ENCODE results near the gene KLHL17.

GRCh38 chr1:951364-951763, 9.0 kb upstream of the KLHL17 start:
- TF ChIP-seq HNF4G (IDR thresholded peaks at IDR 0.05) (no peak), TAF1 (conservative IDR thresholded peaks at IDR 0.05) (no peak), YY1 (IDR thresholded peaks at IDR 0.05) (no peak), NR2F2 (IDR thresholded peaks at IDR 0.05) (no peak), ZBTB33 (IDR thresholded peaks at IDR 0.05) (no peak), ATF3 (IDR thresholded peaks at IDR 0.05) (no peak), JUND (IDR thresholded peaks at IDR 0.05) (no peak)
- TF ChIP-seq, protein P1, sequence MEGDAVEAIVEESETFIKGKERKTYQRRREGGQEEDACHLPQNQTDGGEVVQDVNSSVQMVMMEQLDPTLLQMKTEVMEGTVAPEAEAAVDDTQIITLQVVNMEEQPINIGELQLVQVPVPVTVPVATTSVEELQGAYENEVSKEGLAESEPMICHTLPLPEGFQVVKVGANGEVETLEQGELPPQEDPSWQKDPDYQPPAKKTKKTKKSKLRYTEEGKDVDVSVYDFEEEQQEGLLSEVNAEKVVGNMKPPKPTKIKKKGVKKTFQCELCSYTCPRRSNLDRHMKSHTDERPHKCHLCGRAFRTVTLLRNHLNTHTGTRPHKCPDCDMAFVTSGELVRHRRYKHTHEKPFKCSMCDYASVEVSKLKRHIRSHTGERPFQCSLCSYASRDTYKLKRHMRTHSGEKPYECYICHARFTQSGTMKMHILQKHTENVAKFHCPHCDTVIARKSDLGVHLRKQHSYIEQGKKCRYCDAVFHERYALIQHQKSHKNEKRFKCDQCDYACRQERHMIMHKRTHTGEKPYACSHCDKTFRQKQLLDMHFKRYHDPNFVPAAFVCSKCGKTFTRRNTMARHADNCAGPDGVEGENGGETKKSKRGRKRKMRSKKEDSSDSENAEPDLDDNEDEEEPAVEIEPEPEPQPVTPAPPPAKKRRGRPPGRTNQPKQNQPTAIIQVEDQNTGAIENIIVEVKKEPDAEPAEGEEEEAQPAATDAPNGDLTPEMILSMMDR (IDR thresholded peaks at IDR 0.05; ENCODE audit: low read depth, low read length, missing input control) = no peak
- TF ChIP-seq, protein P2, sequence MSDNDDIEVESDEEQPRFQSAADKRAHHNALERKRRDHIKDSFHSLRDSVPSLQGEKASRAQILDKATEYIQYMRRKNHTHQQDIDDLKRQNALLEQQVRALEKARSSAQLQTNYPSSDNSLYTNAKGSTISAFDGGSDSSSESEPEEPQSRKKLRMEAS (IDR thresholded peaks at IDR 0.05) = no peak
- TF ChIP-seq, protein P3, sequence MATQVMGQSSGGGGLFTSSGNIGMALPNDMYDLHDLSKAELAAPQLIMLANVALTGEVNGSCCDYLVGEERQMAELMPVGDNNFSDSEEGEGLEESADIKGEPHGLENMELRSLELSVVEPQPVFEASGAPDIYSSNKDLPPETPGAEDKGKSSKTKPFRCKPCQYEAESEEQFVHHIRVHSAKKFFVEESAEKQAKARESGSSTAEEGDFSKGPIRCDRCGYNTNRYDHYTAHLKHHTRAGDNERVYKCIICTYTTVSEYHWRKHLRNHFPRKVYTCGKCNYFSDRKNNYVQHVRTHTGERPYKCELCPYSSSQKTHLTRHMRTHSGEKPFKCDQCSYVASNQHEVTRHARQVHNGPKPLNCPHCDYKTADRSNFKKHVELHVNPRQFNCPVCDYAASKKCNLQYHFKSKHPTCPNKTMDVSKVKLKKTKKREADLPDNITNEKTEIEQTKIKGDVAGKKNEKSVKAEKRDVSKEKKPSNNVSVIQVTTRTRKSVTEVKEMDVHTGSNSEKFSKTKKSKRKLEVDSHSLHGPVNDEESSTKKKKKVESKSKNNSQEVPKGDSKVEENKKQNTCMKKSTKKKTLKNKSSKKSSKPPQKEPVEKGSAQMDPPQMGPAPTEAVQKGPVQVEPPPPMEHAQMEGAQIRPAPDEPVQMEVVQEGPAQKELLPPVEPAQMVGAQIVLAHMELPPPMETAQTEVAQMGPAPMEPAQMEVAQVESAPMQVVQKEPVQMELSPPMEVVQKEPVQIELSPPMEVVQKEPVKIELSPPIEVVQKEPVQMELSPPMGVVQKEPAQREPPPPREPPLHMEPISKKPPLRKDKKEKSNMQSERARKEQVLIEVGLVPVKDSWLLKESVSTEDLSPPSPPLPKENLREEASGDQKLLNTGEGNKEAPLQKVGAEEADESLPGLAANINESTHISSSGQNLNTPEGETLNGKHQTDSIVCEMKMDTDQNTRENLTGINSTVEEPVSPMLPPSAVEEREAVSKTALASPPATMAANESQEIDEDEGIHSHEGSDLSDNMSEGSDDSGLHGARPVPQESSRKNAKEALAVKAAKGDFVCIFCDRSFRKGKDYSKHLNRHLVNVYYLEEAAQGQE (IDR thresholded peaks at IDR 0.05) = no peak
